Measurements from ENCODE around the gene APOL2.
A peak's percentile ranks its signal among the peaks of the same experiment; 100 is the strongest.
"Not testable (repeated sequence)": the region's sequence is repeated elsewhere in the genome, so short reads cannot be mapped to it uniquely, and the experiment has no call there.

The APOL2 gene

DNA sequence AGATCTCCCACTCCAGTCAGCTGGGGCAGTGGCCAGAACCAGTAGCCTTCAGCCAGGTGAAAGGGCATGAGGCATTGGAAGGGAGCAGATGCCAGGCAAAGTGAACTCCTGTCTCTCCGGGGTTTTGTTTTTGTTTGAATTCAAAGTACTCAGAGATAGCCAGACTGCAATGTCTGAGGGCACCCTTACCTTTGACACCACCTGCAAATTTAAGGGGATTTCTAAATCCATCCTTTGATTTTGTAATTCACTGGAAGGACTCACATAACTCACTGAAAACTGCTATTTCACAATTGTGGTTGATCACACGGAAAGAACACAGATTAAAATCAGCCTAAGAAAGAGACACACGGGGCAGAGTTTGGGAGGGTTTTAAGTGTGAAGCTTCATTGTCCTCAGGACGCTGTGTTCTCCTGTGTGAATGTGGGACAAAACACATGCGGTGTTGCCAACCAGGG is 23.9 kb upstream of the APOL2 start:
- not testable (repeated sequence) for DNase-seq (ENCODE audit: low read depth in 2 of 2)

DNA sequence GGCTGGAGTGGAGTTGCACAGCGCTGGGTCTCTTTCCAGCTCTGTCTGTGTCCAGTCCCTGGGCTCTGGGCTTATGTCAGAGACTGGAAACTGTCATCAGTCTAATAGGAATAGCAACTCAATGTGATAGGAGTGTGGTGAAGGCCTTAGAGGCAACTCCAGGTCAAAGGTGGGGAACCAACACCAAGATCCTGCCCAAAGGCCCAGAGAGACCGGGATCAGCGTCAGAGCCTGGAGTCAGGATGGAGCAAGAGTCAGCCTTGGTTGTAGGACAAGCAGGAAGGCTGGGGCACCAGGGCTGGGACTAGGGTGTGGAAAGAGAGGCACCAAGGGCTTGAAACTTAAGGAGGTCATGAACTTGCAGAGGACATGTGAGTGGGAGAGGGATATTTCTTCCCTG is 23.0 kb upstream of the APOL2 start:
- not testable (repeated sequence) for DNase-seq (ENCODE audit: low read depth in 2 of 2)

DNA sequence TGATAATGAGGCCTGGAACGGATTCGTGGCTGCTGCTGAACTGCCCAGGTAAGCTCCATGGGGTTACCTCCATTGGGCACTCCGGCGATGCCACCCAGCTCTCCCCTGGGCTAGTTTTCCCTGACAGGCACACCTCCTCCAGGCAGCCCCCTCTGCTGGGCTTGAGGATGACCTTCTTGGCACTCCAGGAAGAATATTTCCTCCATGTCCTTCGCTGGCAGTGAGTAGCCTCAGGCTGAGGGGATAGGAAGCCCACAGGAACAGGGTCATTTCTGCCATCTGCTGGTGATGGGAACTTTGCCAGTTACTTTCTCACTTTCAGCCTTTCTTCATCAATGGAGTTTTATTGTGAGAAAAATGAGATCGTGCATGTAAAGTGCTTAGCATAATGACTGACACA is 22.3 kb upstream of the APOL2 start:
- DNase-seq (ENCODE audit: low read depth in 2 of 2): not testable (repeated sequence)

DNA sequence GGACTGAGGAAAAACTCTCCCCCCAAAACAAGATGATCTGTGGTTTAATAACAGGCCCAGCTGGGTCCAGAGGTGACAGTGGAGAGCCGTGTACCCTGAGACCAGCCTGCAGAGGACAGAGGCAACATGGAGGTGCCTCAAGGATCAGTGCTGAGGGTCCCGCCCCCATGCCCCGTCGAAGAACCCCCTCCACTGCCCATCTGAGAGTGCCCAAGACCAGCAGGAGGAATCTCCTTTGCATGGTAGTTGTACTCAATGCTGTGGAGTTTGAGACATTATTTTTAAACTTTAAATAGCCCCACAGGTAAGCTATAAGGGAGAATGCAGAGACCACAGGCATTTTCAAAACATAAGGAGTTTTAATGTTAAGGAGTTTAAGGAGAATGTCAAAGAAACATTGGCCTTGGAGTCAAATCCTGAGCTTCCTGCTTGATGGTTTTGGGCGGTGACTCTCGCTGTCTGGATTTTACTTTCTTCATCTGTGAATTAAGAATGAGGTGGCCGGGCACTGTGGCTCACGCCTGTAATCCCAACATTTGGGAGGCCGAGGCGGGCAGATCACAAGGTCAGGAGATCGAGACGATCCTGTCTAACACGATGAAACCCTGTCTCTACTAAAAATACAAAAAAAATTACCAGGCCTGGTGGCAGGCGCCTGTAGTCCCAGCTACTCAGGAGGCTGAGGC is 20.4 kb upstream of the APOL2 start:
- DNase-seq (ENCODE audit: low read depth in 2 of 2): no peak

DNA sequence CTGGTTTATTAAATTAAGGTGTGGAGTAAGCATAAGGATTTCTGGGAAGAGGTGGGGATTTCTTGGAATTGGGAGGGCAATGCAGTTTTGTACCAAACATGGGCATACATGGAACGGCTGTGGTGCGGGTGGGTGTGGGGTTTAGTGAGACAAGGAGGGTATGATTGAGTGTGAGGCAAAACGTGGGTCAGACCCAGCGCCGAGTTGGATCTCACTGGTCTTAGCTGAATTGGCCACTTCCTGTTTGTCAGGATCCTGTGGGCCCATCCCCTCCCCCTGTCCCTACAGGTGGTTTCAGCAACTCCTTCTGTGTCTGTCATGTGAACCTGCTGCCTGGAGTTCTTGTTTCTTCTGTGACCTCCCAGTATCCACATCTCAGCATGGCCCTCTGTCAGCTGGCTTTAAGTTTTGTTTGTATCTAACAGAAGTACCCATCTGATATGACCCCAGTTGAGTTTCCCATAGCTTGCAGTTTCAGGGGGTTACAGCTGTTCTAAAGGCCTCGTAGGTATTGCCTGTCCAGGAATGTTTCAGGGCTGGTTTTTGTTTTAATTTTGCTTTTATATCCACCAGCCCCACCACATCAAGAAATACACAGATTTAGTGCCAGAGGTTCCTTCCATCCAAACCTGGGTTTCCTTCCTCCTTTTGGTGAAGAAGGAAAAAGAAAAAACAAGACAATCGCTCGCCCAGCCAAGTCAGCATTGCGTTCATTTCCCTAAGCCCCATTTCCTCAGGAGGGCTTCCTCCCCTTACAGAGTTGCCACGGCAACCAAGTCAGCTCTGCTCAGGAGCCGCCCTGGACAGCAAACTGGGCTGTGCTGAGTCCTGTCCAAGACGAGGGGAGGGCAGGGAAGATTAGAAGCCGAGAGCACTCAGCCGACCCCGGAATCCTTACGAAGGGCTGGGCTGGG is 19.6 kb upstream of the APOL2 start:
- DNase-seq (ENCODE audit: low read depth in 2 of 2): no peak

DNA sequence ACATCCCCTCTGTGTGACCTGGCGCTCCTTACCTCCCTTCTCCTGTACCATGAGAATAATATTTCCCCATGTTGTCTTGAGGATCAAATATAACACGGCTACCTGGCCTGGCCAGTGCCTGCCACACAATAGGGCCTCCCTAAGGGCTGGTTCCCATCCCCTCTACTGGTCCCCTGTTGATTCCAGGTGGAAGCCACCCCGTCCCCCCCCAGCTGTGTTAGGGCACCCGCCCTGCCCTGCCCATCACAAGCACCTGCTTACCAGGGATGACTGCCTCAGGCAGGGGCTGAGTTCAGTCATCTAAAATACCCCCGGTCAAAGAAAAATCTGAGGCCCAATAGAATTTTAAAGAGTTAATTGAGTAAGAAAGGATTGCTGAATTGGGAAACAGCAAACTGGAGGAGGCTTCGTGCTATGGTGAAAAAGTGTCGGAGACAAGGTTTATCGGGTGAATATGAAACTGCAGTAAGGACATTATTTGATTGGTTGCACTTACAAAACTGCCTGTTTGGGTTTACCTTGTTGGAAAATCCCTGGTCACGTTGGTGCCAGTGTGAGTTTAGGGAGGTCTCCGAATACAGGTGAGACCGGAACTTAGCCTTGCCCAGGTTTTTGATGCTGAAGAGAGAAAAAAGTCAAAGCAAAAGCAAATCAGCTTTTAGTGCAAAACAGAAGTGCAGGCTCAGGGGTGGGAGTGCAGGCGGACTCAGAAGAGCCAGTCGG is 18.8 kb upstream of the APOL2 start:
- DNase-seq (ENCODE audit: low read depth in 2 of 2): no peak

DNA sequence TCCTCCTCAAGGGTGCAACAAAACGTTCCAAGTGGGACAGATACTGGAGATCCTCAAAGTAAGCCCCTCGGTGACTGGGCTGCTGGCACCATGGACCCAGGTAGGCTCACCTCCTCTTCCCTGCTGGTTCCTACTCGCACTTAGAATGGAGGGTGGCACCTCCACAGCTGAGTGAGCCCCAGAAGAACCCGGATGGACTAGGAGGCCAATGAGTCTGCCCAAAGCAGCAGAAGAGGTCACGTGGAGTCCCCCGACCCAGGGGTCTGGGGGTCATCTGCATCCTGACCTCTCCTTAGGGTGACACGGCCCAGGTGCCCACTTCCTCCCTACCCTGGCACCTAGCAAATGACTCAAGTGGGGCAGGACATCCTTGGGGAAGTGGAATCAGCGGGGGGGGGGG is 18.0 kb upstream of the APOL2 start:
- DNase-seq (ENCODE audit: low read depth in 2 of 2): no peak

DNA sequence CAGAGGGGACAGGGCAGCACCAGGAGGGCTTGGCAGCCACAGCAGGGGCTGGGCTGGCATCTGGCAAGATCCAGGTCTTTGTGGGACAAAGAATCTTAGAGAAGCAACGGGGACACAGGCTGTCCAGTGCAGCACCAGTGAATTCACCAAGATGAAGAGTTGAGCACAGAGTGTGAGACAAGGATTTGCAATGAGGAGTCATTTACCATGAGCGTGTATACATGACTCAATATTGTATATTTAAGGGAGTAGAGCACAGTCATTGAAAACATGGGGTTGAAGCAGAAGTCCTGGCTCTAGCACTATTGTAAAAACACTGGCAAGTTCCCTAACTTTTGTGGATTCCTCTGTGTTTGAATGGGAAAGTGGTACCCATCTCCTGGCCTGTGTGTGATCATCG is 17.2 kb upstream of the APOL2 start:
- no peak for DNase-seq (ENCODE audit: low read depth in 2 of 2)

DNA sequence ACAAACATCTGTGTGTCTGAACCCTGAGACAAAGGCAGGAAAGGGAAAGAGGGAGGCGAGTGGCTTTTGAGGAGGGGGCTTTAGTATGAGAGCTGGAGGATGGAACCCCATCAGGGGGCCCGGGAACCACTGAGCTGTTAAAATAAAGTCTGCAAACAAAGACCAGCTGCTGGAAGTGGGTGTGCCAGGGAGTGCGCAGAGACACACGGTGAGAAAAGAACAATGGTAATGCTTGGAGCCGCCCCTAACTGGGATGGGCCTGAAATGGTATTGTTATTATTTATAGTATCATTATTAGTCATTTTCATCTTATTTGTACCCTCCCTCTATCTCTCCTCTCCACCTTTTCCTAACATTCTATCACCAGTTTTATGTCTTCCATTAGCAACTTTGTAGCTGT is 16.2 kb upstream of the APOL2 start:
- DNase-seq (ENCODE audit: low read depth in 2 of 2): not testable (repeated sequence)

DNA sequence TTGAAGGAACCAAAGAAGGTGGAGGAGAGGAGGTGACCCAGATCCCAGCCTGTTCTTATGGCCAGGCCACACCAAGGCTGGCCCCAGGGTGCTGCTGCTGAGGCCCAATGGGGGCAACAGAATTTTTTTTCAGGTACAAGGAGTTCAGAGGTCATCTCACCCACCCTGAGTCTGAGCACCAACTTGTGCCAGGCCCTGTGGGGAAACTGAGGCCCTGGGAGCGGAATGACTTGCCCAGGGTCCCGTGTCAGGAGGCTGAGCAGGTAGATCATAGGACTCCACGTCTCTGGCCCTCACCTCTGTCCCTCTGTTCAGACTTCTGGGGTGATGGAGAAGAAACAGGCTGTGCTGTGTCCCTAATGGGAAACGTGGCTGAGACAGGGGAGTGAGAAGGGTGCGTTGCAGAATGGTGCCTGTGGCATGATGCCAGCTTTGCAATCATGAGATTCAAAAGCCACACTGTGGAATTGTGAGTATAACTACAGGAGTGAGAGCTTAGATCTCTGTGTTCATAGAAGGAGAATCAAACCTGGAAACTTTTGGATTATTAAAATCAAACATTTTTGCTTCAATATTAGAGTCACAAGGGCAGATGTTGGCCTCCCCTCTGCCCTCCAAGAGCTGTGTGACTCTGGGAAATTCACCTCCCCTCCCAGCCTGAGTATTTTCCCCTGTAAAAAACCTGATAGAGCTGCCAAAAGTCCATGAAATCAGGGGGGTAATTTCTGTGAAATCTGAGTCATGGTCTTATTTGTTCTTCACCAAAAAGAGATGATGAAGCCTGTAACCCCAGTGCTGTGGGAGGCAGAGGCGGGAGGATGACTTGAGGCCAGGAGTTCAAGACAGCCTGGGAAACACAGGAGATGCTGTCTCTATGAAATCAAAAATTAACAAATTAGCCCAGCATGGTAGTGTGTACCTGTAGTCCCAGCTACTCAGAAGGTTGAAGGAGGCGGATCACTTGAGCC is 14.5 kb upstream of the APOL2 start:
- DNase-seq (ENCODE audit: low read depth in 2 of 2): no peak

DNA sequence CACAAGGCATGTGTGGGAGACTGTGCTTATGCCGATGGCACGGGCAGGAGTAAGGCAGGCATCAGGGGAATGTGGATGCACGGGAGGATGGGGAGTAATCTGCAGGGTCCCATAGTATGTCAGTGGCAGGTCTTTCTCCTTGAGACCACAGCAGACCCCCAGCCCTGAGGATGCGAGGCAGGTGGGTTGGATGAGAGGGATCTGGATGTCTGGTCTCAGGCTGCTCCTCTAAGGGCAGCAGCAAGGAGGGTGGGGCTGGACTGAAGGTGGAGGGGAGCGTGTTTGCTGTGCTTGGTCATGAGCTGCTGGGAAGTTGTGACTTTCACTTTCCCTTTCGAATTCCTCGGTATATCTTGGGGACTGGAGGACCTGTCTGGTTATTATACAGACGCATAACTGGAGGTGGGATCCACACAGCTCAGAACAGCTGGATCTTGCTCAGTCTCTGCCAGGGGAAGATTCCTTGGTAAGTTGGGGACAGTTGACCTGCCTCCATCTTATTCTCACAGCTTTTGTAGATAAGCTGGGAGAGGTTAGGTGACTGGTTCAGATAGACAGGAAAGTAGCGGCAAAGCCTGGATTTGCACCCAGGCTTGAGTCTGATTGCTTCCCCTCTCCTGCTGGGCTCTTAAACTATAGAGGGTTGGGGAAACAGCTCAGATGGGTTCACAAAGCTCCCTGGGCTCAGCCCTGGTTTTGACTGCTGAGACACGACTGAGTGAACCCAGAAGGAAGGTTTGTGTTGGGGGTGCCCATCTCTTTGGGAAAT is 13.6 kb upstream of the APOL2 start, which contains the start of gene APOL1:
Gene APOL1, plus strand, starts transcription at position 380 of the 769 bp plus-strand sequence. CDS start 1,823 bp downstream, outside the sequence.
- no peak for DNase-seq (ENCODE audit: low read depth in 2 of 2)

DNA sequence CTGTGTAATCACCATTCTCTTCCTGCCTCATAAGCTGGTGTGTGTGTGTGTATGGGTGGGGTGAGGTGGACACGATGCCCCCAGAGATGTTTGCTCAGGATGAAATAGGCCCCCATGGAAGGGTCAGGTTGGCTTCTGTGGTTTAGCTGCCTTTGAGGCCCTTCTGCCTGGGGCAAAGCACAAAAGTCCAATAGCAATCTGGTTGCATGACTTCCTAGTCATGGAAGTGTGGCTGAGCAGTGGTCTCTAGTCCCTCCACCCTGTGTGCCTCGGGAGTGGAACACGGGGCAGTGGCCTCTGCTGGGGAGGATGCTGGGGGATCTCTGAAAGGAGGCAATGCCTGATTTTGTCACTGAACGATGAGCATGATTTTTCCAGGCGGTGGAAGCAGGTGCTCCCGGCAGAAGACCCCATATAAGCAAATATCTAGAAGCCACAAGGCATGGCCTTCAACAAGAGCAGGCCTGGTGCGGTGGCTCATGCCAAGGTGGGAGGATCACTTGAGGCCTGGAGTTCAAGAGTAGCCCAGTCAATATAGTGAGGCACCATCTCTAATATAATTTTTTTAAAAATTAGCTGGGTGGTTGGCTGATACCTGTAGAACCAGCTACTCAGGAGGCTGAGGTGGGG is 12.8 kb upstream of the APOL2 start:
- not testable (repeated sequence) for DNase-seq (ENCODE audit: low read depth in 2 of 2)

DNA sequence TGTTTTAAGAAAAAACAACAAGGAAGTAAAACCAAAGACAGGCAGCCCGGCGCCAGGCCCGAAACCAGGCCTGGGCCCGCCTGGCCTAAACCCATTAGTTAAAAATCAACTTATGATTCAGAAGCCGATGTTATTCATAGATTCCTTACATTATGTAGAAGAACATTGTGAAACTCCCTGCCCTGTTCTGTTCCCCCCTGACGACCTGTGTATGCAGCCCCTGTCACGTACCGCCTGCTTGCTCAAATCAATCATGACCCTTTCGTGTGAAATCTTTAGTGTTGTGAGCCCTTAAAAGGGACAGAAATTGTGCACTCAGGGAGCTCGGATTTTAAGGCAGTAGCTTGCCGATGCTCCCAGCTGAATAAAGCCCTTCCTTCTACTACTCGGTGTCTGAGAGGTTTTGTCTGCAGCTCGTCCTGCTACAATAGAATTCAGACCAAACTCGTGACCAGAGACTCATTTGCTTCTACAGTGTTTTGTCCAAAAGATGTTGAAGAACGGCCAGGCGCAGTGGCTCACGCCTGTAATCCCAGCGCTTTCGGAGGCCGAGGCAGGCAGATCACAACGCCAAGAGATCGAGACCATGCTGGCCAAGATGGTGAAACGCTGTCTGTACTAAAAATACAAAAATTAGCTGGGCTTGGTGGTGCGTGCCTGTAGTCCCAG is 11.1 kb upstream of the APOL2 start:
- DNase-seq (ENCODE audit: low read depth in 2 of 2): not testable (repeated sequence)

DNA sequence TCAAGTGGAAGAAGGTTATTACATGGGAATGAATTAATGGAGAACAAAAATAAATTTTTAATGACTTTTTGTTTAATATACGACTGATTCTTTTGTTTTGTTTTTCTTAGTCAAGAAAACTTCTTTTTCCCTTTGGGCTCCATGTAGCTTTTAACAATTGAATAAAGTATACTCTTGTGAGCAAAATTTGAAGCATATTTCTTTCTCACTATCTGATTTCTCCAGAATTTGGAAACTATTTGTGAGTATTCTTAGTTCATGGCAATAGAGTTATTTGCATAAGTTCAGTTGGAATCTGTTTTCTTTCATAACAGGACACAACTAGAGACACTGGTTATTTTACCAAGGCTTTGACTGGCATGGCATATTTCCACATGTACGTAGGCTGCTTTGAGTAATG is 9.8 kb upstream of the APOL2 start:
- DNase-seq (ENCODE audit: low read depth in 2 of 2): no peak

DNA sequence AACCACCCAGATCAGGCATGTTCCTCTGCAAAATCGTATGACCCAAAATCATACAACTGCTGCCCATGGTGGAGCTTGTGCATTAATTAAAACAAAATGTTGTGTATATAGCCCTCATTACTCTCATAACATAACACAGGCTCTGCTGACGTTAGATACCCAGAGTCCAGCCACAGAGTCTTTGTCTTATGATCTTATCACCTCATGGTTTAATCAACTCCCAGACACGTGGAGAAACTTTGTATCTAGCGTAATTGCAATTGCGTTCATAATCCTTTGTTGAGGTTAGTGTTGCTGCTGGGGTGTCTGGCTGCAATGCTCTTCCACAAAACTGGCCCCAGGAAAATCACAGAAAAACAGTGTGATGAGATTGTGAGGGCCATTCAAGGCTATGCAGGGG is 8.6 kb upstream of the APOL2 start:
- DNase-seq (ENCODE audit: low read depth in 2 of 2): no peak

DNA sequence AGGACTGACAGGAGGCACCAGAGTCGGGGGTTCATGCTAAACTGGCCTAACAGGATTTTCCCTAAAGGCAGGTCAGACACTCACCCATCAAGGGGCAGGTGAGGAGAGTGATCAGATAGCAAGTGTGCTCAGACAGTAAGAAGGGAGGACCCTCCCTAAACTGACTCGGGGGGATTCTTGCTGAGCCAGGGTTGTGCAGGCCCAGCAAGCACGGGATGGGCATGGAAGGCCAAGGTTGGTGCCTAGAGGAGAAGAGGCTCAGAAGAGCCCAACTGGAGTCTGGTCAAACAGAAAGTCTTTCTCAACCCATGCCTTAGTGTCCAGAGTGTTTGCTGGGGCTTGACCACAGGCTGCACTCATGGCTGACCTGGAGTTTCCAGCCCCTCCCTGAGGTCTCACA is 7.4 kb upstream of the APOL2 start:
- DNase-seq (ENCODE audit: low read depth in 2 of 2): no peak

DNA sequence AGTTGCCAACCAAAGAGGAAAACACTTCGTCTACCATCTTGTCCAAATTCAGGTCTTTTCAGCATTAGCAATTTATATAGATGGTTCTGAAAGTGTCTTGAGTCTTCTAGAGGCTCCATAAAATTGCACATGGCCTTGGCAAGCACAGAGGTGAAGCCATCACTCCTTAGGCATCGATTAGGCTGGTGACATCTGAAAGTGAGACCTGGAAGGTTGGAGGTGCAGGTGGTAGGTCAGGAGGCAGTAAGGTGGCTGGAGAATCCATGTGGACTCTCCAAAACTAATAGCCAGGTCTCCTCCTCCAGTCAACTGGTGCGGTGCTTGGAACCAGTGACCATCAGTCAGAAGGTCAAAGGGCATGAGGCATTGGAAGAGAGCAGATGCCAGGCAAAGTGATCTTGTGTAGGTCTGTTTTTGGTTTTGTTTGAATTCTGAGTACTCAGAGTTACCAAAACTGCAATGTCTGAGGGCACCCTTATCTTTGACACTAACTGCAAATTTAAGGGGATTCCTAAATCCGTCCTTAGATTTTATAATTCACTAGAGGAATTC is 6.6 kb upstream of the APOL2 start:
- no peak for DNase-seq (ENCODE audit: low read depth in 2 of 2)

DNA sequence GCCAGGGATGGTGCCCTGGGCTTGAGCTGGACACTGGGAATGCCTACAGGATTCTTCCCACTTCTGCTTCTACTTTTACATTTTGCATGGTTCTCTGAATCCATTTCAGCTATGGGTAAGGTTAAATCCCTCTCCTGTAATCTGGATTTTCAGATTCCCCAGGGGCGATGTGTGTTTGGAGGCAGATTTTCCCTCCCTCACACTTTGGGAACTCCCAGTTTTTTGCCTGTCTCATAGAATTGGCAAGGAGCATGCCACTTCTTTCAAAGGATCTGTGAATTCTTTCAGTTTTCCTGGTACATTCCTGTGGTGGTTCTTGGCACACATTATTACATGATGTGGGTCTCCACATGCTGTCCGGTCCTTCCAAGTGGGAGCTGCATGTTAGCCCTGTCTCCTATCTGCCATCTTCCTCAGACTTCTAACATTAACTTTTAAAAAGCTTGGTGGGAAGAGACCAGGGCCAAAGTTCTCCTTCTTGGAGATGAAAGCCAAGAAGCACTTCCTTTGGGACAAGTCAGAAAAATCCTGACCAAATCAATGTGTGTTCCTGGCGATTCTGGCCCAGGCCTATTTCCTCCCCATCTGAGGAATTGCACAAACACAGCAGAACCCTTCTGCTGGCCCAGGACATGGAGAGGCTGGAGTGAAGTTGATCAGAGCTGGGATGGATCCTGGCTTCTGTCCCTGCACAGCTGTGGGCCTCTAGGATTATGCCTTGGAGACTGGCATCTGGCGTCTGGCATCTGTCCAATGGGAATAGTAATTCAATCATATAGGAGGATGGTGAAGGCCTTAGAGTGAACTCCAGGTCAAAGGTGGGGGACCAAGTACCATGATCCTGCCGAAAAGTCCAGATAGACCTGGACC is 5.4 kb upstream of the APOL2 start:
- DNase-seq (ENCODE audit: low read depth in 2 of 2): peak; percentile 29 to 47

Measured in fibroblast of skin of left biceps (primary cell).